Measurements from ENCODE around the gene YDJC. TPM values are rescaled to one million over a fixed set of nuclear protein-coding genes. Genes with fewer than 3 reads are reported as not detected.
"Not testable (repeated sequence)": the region's sequence is repeated elsewhere in the genome, so short reads cannot be mapped to it uniquely, and the experiment has no call there.

Gene YDJC
- total RNA-seq, 1 experiment from 2014 or later = 158 TPM

- in situ Hi-C loops (cut with HindIII; ENCODE audit: low pct_unique_long_range_greater_than_20kb, low sequenced_read_pairs) = no loop called here
These were observed 37.4 kb downstream of the YDJC start for GRCh38 chr22:21592422-21592821.

GRCh38 chr22:21591695-21592094 lies 38.1 kb downstream of the YDJC start:
- DNase-seq (ENCODE audit: low read depth) = no peak
- in situ Hi-C loops (cut with HindIII; ENCODE audit: low pct_unique_long_range_greater_than_20kb, low sequenced_read_pairs) = no loop called here

More at GRCh38 chr22:21592422-21592821, 37.4 kb downstream of the YDJC start:
- no peak for DNase-seq (ENCODE audit: low read depth)

GRCh38 chr22:21590809-21591641 lies 38.8 kb downstream of the YDJC start:
- in situ Hi-C loops (cut with HindIII; ENCODE audit: low pct_unique_long_range_greater_than_20kb, low sequenced_read_pairs) = no loop called here
- no peak for DNase-seq (ENCODE audit: low read depth)

- in situ Hi-C loops (cut with HindIII; ENCODE audit: low pct_unique_long_range_greater_than_20kb, low sequenced_read_pairs) = no loop called here
- no peak for DNase-seq (ENCODE audit: low read depth)
These were observed 40.4 kb downstream of the YDJC start for GRCh38 chr22:21589396-21589795.

- in situ Hi-C loops (cut with HindIII; ENCODE audit: low pct_unique_long_range_greater_than_20kb, low sequenced_read_pairs) = no loop called here
- DNase-seq (ENCODE audit: low read depth) = no peak
These were observed 41.8 kb downstream of the YDJC start for GRCh38 chr22:21587803-21588611.

- in situ Hi-C loops (cut with HindIII; ENCODE audit: low pct_unique_long_range_greater_than_20kb, low sequenced_read_pairs) = no loop called here
- no peak for DNase-seq (ENCODE audit: low read depth)
These were observed 44.4 kb downstream of the YDJC start for GRCh38 chr22:21585389-21585788.

GRCh38 chr22:21582801-21583740 lies 46.8 kb downstream of the YDJC start:
- DNase-seq (ENCODE audit: low read depth) = no peak
- in situ Hi-C loops (cut with HindIII; ENCODE audit: low pct_unique_long_range_greater_than_20kb, low sequenced_read_pairs) = no loop called here

GRCh38 chr22:21581009-21581713 lies 48.7 kb downstream of the YDJC start:
- DNase-seq (ENCODE audit: low read depth); in situ Hi-C loops (cut with HindIII; ENCODE audit: low pct_unique_long_range_greater_than_20kb, low sequenced_read_pairs): not testable (repeated sequence)

GRCh38 chr22:21580623-21581007 lies 49.2 kb downstream of the YDJC start:
- in situ Hi-C loops (cut with HindIII; ENCODE audit: low pct_unique_long_range_greater_than_20kb, low sequenced_read_pairs); DNase-seq (ENCODE audit: low read depth): not testable (repeated sequence)

GRCh38 chr22:21579474-21579851 lies 50.4 kb downstream of the YDJC start:
- DNase-seq (ENCODE audit: low read depth) = no peak
- in situ Hi-C loops (cut with HindIII; ENCODE audit: low pct_unique_long_range_greater_than_20kb, low sequenced_read_pairs) = no loop called here

Other genes with a start within 250 kb of the YDJC start
- gene RIMBP3B, start 246.3 kb downstream of the YDJC start, total RNA-seq (2014; rRNA removed; shearing (Covaris generic); ENCODE audit: low replicate concordance) = 2.1 TPM in 1 of 2 replicates, not detected in the other
- 4.3 and 4.8 TPM in 2 replicates for gene HIC2, start 212.7 kb downstream of the YDJC start, total RNA-seq (2014; rRNA removed; shearing (Covaris generic); ENCODE audit: low replicate concordance)
- 0.30 TPM in 1 of 2 replicates, not detected in the other for gene TMEM191C, start 162.6 kb downstream of the YDJC start, total RNA-seq (2014; rRNA removed; shearing (Covaris generic); ENCODE audit: low replicate concordance)
- gene RIMBP3C, start 78.6 kb downstream of the YDJC start, total RNA-seq (2014; rRNA removed; shearing (Covaris generic); ENCODE audit: low replicate concordance) = 0.20 and 3.6 TPM in 2 replicates
- 32.6 and 46.2 TPM in 2 replicates for gene UBE2L3, start 62.3 kb downstream of the YDJC start, total RNA-seq (2014; rRNA removed; shearing (Covaris generic); ENCODE audit: low replicate concordance)
- 0.07 TPM in 1 of 2 replicates, not detected in the other for gene CCDC116, start 2.7 kb upstream of the YDJC start, total RNA-seq (2014; rRNA removed; shearing (Covaris generic); ENCODE audit: low replicate concordance)
- 39.5 and 46.1 TPM in 2 replicates for gene SDF2L1, start 12.3 kb upstream of the YDJC start, total RNA-seq (2014; rRNA removed; shearing (Covaris generic); ENCODE audit: low replicate concordance)
- gene PPIL2, start 36.0 kb upstream of the YDJC start, total RNA-seq (2014; rRNA removed; shearing (Covaris generic); ENCODE audit: low replicate concordance) = 13.4 and 15.8 TPM in 2 replicates
- 0.75 and 2.2 TPM in 2 replicates for gene YPEL1, start 105.8 kb upstream of the YDJC start, total RNA-seq (2014; rRNA removed; shearing (Covaris generic); ENCODE audit: low replicate concordance)
- gene MAPK1, start 237.6 kb upstream of the YDJC start, total RNA-seq (2014; rRNA removed; shearing (Covaris generic); ENCODE audit: low replicate concordance) = 27.8 and 34.9 TPM in 2 replicates